GM19043 (cell line): ENCODE data around the gene FOXI1.
"Not testable (repeated sequence)": the region's sequence is repeated elsewhere in the genome, so short reads cannot be mapped to it uniquely, and the experiment has no call there.

Experiments used
- ATAC-seq: cut with Tn5 transposase; IDR thresholded peaks from one replicate; pipeline ENCODE4 v1.9.1; 2021; ENCODE audit warnings: low read depth; ENCODE audit not compliant: unreplicated experiment

The FOXI1 gene

DNA sequence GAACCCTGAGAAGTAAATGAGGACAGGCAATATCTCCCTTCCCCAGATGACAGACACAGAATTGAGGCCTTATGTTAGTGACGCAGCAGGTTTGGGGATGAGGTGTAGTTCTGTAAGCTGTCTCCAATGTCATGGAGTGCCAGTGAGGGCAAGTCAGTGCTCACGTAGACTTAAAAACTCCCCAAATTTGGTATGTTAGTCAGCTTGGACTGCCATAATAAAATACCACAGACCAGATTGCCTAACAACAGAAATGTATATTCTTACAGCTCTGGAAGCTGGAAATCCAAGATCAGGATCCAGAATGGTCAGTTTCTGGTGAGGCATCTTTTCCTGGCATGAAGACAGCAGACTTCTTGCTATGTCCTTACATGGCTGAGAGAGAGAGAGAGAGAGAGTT lies 14.9 kb downstream of the FOXI1 start:
- no peak for ATAC-seq

DNA sequence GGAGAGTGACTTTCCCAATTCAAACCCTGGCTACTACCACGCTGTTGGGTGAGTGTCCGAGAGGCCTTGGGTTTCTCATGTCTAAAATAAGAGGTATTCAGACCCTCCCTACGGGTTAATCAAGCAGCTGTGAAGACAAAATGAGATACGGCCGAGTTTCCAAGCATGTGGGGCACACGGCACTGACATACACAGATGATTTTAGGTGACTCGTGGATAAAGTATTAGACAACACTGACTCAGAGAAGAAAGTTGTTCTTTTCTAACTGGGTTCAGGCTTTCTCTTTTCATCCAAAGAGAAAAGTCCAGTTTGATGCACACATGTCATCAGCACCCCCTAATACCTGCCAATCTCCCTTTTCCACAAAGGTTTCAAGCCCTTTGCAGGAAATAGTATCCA lies 15.6 kb downstream of the FOXI1 start:
- no peak for ATAC-seq

DNA sequence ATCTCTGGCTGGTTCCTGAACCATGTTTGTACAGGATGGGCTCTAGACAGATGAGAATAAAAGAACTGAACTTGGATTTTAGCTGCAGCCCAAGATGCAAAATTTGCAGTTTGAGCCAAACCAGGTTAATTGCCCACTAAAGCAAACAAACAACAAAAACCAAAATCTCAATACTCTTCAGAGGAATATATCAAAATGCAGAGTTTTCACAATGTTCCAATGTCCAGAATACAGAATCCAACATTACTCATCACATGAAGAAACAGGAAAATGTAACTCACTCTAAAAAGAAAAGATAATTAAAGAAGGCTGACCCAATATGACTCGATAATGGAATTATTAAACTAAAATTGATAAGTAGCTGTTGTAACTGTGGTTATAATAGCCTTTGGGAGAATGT lies 20.4 kb downstream of the FOXI1 start:
- ATAC-seq: no peak

DNA sequence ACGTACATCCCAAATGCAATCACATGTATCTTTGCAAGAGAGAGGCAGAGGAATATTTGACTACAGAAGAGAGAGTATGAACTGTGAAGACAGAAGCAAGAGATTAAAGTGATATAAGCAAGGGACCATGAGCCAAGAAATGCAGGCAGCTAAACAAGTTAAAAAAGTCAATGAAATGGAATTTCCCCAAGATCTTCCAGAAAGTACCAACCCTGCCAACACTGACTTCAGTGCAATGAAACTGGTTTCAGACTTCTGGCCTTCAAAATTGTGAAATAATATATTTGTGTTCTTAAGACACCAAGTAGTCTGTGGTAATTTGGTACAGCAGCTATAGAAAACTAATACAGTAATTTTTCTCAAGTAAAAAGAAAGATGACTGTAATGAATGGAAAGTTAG lies 20.9 kb downstream of the FOXI1 start:
- no peak for ATAC-seq

DNA sequence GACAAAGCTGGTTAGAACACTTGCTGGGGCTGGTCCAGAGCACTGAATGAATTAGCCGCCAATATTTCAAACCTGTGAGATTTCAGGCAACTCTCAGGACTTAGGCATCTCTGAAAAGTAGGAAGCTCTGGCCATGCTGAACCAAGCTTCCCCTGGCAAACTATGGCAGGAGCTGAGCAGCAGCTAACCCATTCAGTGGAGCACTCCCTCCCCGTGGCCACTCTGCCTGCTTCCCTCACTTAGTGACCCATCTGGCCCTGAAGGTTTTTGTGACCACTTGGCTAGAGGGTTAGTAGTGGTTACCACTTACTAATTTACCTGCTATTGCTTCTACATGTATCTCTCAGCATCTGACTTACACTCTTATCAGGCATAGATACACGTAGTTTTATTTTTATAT lies 25.5 kb downstream of the FOXI1 start:
- ATAC-seq: no peak

DNA sequence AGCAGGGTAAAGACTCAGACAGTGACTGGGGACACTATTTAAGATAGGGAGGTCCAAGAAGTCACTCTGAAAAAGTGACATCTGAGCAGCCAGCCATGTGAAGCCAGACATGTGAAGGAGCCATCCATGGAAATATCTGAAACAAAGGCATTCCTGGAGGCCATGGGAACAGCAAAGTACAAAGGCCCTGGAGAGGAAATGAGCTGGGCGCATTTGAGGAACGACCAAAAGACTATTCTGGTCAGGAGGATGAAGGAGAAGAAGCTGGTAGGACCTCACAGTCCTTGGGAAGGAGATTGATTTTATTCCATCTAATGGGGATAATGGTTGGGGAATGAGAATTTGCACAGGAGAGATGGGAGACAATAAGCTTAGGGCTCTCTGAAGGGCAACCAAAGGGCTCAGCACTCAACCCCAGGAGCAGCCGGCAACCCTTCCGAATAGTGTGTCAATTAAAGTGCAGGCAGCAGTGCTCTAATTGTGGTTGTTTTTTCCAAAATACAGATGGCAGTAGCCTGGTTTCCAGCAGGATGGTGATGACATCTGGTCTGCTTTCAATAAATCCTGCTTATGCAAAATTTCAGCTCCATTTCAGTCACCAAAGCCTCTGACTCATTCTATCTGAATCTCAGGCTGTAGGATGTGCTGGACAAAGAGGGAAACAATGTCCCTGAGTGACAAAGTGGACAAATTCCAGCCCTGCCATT lies 26.7 kb downstream of the FOXI1 start:
- no peak for ATAC-seq

DNA sequence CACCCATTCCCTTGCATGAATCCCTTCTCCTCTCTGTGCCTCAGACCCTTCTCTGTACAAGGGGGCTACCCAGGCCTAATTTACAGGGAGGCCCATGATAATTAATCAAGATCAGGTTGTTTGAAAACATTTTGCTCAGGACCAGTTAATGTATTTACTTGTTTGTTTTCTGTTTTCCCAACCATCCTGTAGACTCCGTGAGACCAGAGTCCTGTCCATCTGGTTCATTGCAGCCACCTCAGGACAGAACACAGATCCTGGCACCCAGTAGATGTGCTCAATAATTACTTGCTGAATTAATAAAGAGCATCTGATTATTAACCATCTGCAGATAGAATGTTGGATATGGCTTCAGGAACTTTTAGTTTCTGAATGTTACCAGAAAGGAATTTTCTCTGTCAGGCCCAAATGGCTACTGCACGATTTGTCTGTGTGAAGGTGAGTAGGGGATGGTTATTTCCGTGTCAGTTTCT lies 27.3 kb downstream of the FOXI1 start:
- no peak for ATAC-seq

DNA sequence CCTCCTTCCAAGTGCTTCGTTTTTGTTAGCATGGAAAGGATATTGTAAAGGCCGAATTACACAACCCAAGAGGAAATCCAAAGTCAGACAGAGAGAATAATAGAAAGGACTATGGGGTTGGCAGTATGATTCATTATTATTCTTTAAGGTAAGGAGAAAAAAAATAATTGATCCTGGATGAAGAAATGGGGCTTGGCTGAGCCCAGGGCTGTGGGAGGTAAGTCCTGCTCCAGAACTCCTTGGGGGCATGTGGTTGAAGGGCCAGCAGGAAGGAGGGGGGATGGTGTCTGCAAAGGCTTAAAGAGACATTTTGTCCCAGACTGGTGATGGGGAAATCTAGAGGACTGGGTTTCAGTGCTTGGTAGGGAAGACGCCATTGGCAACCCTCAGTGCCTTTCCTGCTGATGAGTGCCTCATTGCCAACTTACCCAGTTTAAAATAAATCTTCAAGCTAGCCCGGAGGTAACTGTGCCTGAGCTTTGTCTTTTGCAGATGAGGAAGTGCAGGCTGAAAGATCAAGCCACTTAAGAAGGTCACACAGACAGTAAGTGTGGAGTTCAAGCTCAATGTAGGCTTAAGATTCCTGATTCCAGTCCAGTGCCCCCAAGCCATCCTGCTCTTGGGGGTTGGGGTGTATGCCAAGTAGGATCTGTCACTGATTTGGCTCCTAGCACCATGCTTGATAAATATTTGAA lies 30.2 kb downstream of the FOXI1 start:
- no peak for ATAC-seq

DNA sequence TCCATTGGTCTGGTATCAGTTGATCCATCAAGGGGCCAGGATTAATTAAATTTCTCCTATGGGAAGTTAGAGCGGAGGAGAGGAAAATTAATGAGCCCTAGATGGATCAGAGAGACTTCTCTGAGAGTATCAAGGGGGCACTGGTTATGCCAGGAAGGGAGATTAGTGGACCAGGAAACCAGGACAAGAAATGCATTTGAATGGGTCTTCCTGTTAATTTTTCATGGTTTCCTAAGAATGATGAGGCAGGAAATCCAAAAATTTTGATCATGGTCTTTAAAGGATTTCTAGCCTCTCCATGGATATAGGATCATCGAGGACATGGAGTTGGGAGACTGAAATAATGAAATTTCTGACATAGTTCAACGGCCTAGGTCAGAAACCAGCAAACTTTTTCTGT lies 30.8 kb downstream of the FOXI1 start:
- ATAC-seq: no peak

DNA sequence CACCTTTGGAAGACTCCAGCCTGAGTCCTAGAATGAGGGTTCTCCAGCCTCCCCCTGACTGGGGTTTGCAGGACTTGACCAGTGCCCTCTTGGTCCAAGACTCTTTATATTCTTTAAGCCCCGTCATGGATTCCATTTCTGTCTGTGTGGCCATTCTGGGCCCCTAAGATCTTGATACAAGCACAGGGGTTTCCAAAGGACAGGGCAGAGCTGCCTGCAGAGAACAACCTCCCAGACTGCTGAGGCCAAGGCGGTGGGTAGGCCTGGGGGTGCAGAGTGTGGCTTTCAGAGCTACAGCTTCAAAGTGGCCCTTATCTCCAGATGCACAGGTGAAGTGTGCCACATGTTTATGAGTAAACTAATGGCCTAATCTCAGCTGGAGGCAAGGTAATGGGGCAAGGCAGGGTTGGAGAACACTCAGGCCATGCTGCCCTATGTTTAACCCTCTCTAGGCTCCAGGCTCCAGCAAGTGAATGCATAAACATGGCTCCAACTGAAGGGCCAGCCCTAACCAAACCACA lies 32.1 kb downstream of the FOXI1 start:
- ATAC-seq: no peak

DNA sequence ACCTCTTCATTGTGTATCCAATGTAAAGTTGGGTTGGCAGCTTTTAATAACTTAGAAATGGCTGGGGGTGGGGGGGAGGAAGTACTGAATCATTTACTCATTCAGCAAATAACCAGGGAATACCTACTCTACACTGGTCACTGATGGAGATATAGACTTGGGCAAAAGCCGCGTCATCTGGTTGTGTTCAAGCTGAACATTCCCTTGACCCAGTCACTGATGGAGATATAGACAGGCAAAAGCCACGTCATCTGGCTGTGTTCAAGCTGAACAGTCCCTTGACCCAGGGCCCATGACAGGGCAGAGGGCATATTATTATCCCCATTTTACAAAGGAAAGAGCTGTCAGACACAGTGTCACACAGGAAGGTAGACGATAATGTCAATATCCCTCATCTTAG lies 32.6 kb downstream of the FOXI1 start:
- no peak for ATAC-seq

DNA sequence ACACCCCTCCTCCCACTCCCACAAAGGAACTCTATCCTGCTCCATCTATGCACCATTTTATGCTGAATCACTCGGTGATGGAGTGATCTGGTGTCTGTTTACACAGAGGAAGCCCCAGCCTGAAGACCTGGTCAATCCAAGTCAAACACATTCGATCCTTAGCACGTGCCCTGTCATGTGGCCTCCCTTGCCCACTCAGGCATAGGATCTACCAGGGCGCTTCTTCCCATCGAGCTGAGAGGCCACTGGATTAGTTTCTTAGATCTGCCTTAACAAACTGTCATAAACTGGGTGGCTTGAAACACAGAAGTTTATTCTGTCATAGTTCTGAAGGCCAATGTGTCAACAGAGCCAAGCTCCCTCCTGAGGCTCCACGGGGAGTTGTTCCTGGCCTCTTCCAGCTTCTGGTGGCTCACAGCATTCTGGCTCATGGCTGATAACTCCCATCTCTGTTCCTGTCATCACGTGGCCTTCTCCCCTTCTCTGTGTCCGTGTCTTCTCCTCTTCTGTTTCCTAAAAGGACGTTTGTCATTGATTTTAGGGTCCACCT lies 34.2 kb downstream of the FOXI1 start:
- no peak for ATAC-seq

DNA sequence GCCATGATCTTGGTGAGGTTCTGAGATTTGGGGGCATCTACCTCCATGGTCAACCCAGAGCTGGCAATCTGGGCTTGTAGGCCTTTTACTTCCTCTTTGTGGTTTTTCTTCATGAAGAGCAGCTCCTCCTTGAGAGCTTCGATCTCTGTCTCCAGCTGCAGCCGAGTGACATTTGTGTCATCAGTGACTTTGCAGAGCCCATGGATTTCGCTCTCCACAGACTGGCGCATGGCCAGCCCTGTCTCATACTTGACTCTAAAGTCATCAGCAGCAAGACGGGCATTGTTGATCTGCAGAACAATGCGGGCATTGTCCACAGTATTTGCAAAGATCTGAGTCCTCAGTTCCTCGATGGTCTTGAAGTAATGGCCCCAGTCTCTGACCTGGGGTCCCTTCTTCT lies 35.5 kb downstream of the FOXI1 start:
- ATAC-seq: not testable (repeated sequence)

DNA sequence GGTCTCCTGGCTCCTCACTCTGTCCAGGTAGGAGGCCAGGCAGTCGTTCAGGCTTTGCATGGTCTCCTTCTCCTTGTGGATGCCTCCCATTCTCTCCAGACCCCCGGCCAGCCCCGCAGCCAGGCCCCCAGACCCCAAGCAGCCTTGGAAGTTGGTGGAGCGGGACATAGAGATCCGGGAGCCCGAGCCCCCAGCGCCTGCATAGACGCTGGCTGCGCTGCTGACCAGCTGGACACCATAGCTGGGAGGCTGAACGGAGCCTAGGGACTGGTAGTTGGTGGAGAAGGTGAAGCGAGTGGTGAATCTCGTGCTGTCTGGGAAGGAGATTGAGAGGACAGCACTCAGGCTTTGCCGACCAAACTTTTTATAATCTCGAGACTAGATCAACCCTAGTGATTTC lies 35.9 kb downstream of the FOXI1 start:
- no peak for ATAC-seq

DNA sequence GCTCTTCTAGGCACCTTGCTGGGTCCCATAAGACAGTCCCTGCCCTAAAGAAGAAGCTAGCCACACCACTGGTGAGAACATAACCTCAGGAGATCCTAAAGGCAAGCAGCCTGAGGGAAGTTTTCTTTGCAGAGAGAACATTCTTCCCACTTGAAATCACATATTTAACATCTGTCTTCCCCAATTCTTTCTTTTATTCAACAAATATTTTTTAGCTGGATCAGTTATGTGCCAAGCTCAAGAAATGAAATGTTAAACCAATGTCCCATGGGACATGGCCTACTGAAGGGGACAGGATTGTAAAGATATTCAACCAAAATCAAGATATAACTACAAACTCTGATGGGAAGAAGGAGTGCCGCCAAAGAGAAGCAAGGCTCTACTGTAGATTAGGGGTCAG lies 36.5 kb downstream of the FOXI1 start:
- ATAC-seq: no peak

DNA sequence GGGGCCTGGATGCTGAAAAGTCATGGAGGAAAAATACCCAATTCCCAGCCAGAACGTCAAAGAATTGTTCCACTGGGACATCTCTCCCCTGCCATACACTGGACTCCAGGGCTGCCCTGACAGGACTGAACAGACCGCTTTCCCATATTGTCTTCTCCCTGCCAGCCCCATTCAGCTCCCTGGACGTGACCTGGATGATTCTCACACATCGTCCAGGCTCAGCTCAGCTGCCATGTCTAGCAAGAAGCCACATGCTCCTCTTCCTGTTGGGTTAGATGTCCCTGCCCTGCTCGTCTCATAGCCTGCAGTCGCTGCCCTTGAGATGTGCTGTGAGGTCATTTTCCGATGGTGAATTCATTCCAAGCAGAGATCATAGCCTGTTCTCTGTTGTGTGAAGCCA lies 37.4 kb downstream of the FOXI1 start:
- ATAC-seq: no peak

DNA sequence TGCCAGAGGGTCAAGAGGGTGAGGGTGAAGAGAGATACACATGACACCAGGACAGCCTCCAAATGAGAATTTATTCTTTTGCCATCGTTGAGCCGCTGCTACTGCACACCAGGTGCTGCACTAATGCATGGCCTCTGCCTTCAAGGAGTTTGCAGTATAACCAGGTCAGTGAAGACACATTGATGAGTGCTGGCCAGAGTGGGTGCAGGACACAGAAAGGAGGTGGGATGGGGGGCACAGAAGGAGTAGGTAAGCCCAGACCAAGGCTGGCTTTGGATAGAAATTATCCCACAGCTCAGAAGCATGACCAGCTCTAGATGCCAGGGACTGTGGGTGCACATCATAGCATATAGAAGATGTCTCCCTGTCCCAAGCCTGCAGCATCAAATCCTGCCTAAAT lies 38.0 kb downstream of the FOXI1 start:
- no peak for ATAC-seq

DNA sequence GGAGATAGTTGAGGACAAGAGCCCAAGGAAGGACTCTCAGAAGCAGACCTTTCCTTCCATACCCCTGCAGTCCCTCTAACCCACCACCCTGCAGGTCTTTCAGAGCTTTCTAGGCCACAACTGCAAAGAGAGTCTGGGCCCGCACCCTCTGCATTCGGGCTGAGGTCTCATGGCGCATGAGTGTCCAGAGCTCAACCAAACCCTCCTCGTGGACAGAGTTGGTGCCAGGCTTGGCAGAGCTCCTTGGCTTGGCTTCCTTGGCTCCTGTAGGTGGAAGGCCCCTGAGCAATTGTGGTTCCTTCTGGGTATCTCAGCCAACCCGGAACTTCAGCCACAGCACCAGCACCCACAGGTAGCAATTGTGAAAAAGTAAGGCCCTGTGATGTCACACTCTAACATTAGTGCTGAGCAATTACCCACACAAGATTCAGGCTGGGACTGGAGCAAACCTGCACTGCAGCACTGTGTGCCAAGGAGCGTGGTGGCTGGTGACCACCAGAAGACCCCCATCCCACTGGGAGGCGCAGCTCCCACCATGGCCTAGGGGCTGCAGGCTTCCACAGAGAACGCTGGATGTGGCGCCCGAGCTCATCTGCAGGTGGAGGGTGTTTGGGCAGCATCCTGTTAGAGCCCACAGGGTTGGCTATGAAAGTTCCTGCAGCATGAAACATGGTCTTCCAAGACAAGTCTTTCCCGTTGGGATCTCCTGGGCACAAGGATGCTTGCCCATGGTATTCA lies 38.8 kb downstream of the FOXI1 start:
- no peak for ATAC-seq

DNA sequence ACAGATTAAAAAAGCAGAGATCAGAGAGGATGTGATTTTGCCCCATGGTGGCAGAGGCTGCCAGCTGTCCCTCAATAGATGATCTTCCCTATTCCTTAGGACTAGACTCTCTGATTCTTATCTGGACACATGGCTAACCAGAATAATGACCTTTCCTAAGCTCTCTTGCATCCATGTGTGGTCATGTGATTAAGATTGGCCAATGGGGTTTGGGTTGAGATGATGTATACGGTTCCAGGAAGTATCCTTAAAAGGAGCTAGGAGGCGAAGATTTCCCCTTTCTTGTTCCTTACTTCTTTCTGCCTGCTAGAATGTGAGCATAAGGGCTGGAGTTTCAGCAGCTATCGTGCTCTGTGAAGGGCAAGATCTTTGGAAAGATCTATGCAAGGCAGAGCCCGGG lies 39.8 kb downstream of the FOXI1 start:
- no peak for ATAC-seq

DNA sequence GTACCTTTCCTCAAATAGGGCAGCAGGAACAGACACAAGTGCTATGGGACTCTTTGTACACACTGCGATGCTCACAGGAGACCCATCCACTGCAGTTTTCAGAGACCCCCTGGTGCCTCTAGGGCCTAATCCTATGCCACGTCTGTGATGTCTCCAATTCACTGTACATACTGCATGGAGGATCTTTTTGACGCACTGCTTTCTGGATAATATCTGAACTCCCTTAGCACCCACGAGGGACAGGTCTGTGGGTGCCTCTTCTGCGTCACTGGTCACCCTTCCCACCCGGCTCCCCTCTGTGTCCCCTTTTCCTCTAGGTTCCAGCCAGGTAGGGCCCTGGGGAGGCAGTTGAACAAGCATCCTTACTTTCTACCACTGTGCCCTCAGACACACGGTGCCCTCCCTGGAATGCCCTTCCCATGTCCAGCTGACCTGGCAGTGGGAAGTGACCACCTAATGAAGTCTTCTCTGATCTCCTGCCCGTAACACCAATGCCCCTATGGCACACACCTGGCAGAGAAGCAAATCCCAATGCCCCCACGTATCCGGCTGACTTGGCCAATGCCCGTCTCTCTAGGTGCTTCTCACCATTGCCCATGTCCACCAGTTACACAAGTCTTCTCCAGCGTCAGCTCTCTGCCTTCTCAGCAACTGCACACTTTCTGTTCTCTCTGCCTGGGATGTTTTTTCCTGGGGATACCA lies 41.5 kb downstream of the FOXI1 start:
- ATAC-seq: no peak
